ENCODE measurements around the gene ISG20L2. TPM values are rescaled to one million over a fixed set of nuclear protein-coding genes. Genes with fewer than 3 reads are reported as not detected.

Gene ISG20L2
- polyA plus RNA-seq, 1 of the 3 experiments (the other 2 are of a cell fraction) = 31.6 TPM

DNA sequence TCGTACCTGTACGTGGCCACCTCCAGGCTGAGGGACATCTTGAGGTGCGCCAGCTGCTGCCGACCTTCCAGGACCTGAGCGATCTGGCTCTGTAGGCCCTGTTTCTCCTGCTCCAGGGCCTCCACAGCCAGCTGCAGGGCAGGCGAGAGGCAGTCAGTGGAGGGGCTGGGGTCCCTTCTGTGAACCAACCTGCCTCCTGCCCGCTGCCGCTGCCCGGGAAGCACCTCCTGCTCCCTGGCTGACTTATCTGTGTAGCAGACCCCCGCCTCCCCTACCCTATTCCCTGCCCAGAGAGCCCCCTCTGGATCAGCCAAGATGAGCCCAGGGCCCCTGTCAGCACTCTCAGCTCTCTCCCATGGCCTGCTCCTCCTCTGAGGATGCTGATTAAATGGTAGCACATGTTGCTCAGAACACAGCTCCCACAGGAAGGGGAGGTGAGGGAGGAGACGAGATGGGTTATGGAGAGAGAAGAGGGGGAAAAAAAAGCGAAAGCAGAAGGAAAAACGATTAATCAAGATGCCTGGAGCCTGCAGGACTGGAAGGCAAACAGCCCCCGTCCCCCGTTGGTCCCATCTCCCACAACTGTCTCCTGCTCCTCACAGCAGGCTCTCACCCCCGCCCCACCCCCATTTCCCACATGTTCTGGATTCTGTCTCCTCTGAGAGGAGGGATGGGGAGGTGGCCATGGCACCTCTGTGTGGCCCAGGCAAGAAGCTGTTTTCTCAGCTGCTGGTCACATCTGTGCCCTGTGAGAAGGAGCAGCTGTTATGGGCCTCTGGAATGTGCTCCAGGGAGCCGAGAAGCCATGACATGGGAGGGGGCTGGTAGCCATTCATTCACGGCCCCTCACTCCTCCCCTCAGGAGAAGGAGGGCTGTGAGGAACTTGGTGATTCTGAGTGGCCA is 53.1 kb downstream of the ISG20L2 start:
- H3K9me3 ChIP-seq = no peaks in the 10 kb centered on the region
- 27% methylated on average over 12 of the region's 18 CpGs for WGBS (ENCODE audit: low lambda C conversion rate)
- peaks cover 3% of the 10 kb centered on the region for H3F3A ChIP-seq (replicated peaks; ENCODE audit: insufficient read depth)
- no peaks in the 10 kb centered on the region for H3K9me2 ChIP-seq
- peaks cover 10% of the 10 kb centered on the region; the same call in 1 of the 2 replicates for H4K20me1 ChIP-seq (ENCODE audit: insufficient read depth)
- TF ChIP-seq FOSL2 (IDR thresholded peaks at IDR 0.05; ENCODE audit: borderline replicate concordance, low read depth) = no peak
- TF ChIP-seq MXI1 (IDR thresholded peaks at IDR 0.05; ENCODE audit: low read depth, low read length) = peak; percentile 95
- 0 out of 2 replicates have a peak, but pooled peaks have one; percentile 6 for TF ChIP-seq GATA2 (CRISPR knock-in tag; IDR thresholded peaks at IDR 0.05)
- TF ChIP-seq TCF12 (IDR thresholded peaks at IDR 0.05) = peak; percentile 50
- 0 out of 2 replicates have a peak, but pooled peaks have one; percentile 29 for TF ChIP-seq MAX (IDR thresholded peaks at IDR 0.05; ENCODE audit: low read depth)
- 0 out of 4 replicates have a peak, but pooled peaks of 1 of the 2 experiments have one; percentile 14 for TF ChIP-seq EP300 (IDR thresholded peaks at IDR 0.05; ENCODE audit: borderline replicate concordance in 1 of 2, low read depth in 1 of 2, low read length in 1 of 2)
- peak; percentile 45; the same call in 1 of the 2 replicates for TF ChIP-seq RCOR1 (IDR thresholded peaks at IDR 0.05; ENCODE audit: low read length)
- peak; percentile 79 for TF ChIP-seq CHD2 (IDR thresholded peaks at IDR 0.05; ENCODE audit: low read length, partially characterized antibody)
- no peak for TF ChIP-seq FOXM1 (IDR thresholded peaks at IDR 0.05; ENCODE audit: low read depth)
- no peak for TF ChIP-seq SMC3 (IDR thresholded peaks at IDR 0.05; ENCODE audit: low read depth, low read length)
- TF ChIP-seq EZH2phosphoT487 (IDR thresholded peaks at IDR 0.05; ENCODE audit: borderline replicate concordance, low read depth) = no peak
- TF ChIP-seq FOXJ3 (CRISPR knock-in tag; IDR thresholded peaks at IDR 0.05) = 0 out of 2 replicates have a peak, but pooled peaks have one; percentile 51
- 0 out of 2 replicates have a peak, but pooled peaks have one; percentile 31 for TF ChIP-seq SIN3A (IDR thresholded peaks at IDR 0.05; ENCODE audit: borderline replicate concordance, low read depth, low read length)
- TF ChIP-seq RFX5 (IDR thresholded peaks at IDR 0.05; ENCODE audit: low read length) = no peak
- ChIA-PET CTCF (interaction anchor here (0.7 to 45.5 kb wide), 15 partner anchors 13 to 218 kb away, joined by 3 to 2702 read pairs (median 12); partner anchors contain the start of genes BCAN, CRABP2, HAPLN2 and IQGAP3), POLR2A (interaction anchor here (0.8 to 3.3 kb wide), 11 partner anchors 10 to 368 kb away, joined by 3 to 36 read pairs (median 5); partner anchors contain the start of genes CRABP2, ISG20L2, METTL25B and MRPL24)
- H3K79me2 ChIP-seq (ENCODE audit: insufficient read depth) = peaks cover 23% of the 10 kb centered on the region
- peaks cover 12 to 26% of the 10 kb centered on the region in 2 experiments for H3K36me3 ChIP-seq (replicated peaks in 1 of 2; ENCODE audit: control insufficient read depth in 1 of 2, insufficient read depth in 2 of 2, low read length in 1 of 2)
- peaks cover 21 to 49% of the 10 kb centered on the region in 2 experiments; a peak in 3 of 4 replicates for H3K4me1 ChIP-seq (ENCODE audit: control insufficient read depth in 1 of 2, insufficient read depth in 2 of 2, low read depth in 1 of 2, low read length in 1 of 2)
- no peaks in the 10 kb centered on the region for H3K27me3 ChIP-seq (ENCODE audit: insufficient read depth)
- peak overlapping the region; percentile 98 for H3K4me2 ChIP-seq
- H3K9ac ChIP-seq = peak overlapping the region; percentile 65
- H3K4me3 ChIP-seq (ENCODE audit: low read depth in 2 of 2, low read length in 1 of 2) = peak overlapping the region; percentile 55 to 71
- peak overlapping the region; percentile 27; the same call in 1 of the 2 replicates for H2AFZ ChIP-seq (ENCODE audit: low read depth)
- peak overlapping the region; percentile 3 to 87; a peak in 3 of 4 replicates for H3K27ac ChIP-seq (ENCODE audit: low read depth in 2 of 2, low read length in 1 of 2)
- DNase-seq = peak; percentile 89

All from SK-N-SH (cell line).